ENCODE data around the gene TRANK1. TPM values are rescaled to one million over a fixed set of nuclear protein-coding genes. Genes with fewer than 3 reads are reported as not detected.
A peak's percentile ranks its signal among the peaks of the same experiment; 100 is the strongest.

Gene TRANK1
- total RNA-seq, 4 donors from 2014 or later: 8.7 to 12.6 (median 10.5) TPM

GRCh38 chr3:36911990-36912804 lies 32.7 kb downstream of the TRANK1 start:
- DNase-seq (ENCODE audit: low spot score in 2 of 2): no peak
- H3K27ac ChIP-seq: peak overlapping the region in 1 of 4 donors; percentile 65
- WGBS, 2 donors: 59 to 61% methylated on average over 4 of the region's 4 CpGs
- peaks cover 0 to 25% (median 10%) of the 10 kb centered on the region in 4 donors for H3K4me1 ChIP-seq
- H3K27me3 ChIP-seq: no peaks in the 10 kb centered on the region
- H3K4me3 ChIP-seq: no peak overlapping the region
- H3K36me3 ChIP-seq: no peaks in the 10 kb centered on the region
- no peaks in the 10 kb centered on the region for H3K9me3 ChIP-seq
- TF ChIP-seq EP300 (IDR thresholded peaks at IDR 0.05): no peak
- TF ChIP-seq POLR2A (IDR thresholded peaks at IDR 0.05): no peak
- no peak for TF ChIP-seq CTCF (IDR thresholded peaks at IDR 0.05)

GRCh38 chr3:36909666-36910065 lies 35.2 kb downstream of the TRANK1 start:
- Histone ChIP-seq H3K4me1 (peaks cover 0 to 34% (median 11%) of the 10 kb centered on the region in 4 donors), H3K36me3 (no peaks in the 10 kb centered on the region), H3K27me3 (no peaks in the 10 kb centered on the region), H3K27ac (no peak overlapping the region), H3K4me3 (no peak overlapping the region), H3K9me3 (no peaks in the 10 kb centered on the region)
- DNase-seq (ENCODE audit: low spot score in 2 of 2): no peak
- TF ChIP-seq POLR2A (IDR thresholded peaks at IDR 0.05) (no peak), EP300 (IDR thresholded peaks at IDR 0.05) (no peak), CTCF (IDR thresholded peaks at IDR 0.05) (no peak)
- WGBS, 2 donors: 84 to 88% methylated on average over 1 of the region's 1 CpG

- Histone ChIP-seq H3K4me3 (no peak overlapping the region), H3K4me1 (peaks cover 0 to 34% (median 11%) of the 10 kb centered on the region in 4 donors), H3K27me3 (no peaks in the 10 kb centered on the region), H3K9me3 (no peaks in the 10 kb centered on the region), H3K27ac (peak overlapping the region in 3 of 4 donors; percentile 42 to 85 (median 82)), H3K36me3 (no peaks in the 10 kb centered on the region)
- TF ChIP-seq POLR2A (IDR thresholded peaks at IDR 0.05): no peak
- no peak for TF ChIP-seq CTCF (IDR thresholded peaks at IDR 0.05)
- TF ChIP-seq EP300 (IDR thresholded peaks at IDR 0.05): no peak
- no peak for DNase-seq (ENCODE audit: low spot score in 2 of 2)
- 93 to 98% methylated on average over 2 of the region's 2 CpGs for WGBS, 2 donors
These were observed 35.7 kb downstream of the TRANK1 start for GRCh38 chr3:36909181-36909580.

GRCh38 chr3:36908647-36909180 lies 36.1 kb downstream of the TRANK1 start:
- H3K9me3 ChIP-seq: no peaks in the 10 kb centered on the region
- peak overlapping the region in 3 of 4 donors; percentile 42 to 85 (median 82) for H3K27ac ChIP-seq
- 75 to 91% methylated on average over 1 of the region's 1 CpG for WGBS, 2 donors
- TF ChIP-seq POLR2A (IDR thresholded peaks at IDR 0.05) (no peak), EP300 (IDR thresholded peaks at IDR 0.05) (no peak), CTCF (IDR thresholded peaks at IDR 0.05) (no peak)
- no peak for DNase-seq (ENCODE audit: low spot score in 2 of 2)
- H3K4me1 ChIP-seq: peaks cover 0 to 34% (median 11%) of the 10 kb centered on the region in 4 donors
- H3K36me3 ChIP-seq: no peaks in the 10 kb centered on the region
- H3K27me3 ChIP-seq: no peaks in the 10 kb centered on the region
- H3K4me3 ChIP-seq: peak overlapping the region; percentile 17 to 62 (median 46)
